GDM1 (cell line): ENCODE data around the gene ADAMTS13.

Source experiments
- DNase-seq: peaks from one replicate; lab custom pipeline; 2025; lab: John Stamatoyannopoulos, UW

The ADAMTS13 gene

DNA sequence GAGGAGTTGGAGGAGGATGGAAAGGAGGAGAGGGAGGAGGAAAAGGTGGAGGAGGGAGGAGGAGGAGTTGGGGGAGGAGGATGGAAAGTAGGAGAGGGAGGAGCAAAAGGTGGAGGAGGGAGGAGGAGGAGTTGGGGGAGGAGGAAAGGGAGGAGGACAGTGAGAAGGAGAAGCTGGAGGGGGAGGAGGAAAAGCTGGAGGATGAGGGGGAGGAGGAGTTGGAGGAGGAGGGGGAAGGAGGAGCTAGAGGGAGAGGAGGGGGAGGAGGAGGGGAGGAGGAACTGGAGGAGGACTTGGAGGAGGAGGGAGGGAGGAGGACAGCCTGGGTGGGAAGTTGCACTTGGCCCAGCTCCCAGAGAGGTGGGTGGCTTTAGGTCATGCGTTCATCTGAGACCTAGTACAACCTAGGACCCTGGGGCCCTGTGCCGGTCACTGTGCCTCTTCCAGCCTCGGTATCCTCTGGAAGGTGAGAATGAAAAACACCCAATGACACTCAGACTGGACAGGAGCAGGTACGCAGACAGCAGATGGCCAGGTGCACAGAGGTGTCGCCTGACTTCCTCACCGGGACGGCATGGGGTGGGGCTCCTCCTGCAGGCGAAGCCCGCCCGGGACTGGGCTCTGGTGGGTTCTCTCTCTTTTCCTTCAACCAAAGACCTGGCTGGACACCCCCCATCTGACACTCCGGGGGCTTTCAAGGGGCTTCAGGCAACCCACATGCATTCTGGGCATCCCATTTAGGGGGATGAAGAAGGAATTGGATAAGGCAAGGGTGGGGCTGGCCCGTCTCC is 68.9 kb downstream of the ADAMTS13 start:
- no peak for DNase-seq

DNA sequence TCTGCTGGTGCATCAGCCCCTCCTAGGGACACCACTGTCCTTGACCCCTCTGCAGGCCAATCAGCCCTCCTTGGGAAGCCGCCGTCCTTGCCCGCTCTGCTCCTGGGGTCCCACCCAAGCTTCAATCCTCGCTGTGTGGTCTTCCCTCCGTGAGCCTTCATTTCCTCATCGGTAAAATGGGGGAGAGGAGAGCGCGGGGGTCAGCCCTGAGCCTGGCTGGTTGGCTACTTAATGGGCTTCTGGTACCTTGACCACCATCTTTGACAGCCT is 69.4 kb downstream of the ADAMTS13 start:
- DNase-seq = no peak

DNA sequence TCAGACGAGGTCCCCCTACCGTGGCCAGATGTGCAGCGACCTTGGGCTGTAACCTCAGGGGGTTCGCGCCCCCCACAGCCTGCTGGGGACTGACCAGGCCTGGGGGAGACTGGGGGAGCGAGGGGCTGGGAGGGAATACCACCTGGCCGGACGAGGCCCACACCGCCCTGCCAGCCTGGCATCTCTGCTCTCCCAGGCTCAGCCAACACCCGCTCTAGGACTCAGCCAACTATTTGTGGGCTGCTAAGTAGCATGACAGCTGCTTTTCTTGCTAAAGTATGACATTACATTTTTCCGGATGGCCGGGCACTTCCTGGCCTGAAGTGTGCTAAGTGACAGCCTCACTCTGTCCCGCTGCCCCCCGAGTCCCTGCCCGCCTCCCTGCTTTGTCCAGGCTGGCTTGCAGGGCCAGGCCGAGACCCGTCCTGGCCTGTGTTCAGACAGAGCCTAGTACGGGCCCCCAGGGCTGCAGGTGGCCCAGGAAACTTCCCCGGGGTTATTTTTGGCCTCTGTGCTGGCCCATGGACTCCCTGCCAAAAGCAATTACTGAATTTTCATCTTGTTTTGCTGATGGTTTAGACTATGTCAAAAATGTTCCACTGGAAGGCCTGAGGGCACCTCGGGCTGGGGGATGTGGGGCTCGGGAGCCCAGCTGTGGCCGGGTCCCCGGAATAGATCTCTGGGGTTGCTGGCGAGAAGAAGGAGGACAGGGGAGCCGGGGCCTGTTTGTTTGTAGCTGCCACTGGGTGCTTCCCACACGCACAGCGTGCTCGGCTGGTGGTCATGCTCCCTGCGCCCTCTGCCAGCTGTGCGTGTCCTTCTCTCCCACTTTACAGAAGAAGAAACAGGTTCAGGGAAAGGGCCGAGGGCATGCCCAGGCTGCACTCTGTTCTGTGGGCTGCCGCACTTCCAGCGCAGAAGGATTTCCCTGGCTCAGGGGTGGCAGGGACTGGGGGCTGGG is 70.2 kb downstream of the ADAMTS13 start:
- no peak for DNase-seq

DNA sequence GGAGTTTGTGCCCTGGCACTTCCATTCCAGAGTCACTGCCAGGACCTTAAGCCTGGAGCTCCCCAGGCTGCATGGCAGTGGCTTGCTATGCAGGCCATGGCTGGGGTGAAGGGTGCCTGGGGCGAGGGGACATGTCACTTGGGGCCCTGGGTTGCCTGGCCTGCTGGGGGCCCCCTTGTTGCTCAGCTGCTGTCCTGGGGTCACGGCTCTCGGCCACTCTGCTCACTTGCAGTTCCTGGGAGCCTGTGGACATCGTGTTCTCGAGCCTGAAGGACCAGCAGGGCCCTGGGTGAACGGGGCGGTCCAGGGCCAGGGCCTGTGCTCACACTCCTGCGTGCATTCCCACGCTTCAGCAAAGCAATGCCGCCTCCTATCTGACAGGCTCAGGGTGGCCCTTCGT is 71.3 kb downstream of the ADAMTS13 start:
- DNase-seq = no peak

DNA sequence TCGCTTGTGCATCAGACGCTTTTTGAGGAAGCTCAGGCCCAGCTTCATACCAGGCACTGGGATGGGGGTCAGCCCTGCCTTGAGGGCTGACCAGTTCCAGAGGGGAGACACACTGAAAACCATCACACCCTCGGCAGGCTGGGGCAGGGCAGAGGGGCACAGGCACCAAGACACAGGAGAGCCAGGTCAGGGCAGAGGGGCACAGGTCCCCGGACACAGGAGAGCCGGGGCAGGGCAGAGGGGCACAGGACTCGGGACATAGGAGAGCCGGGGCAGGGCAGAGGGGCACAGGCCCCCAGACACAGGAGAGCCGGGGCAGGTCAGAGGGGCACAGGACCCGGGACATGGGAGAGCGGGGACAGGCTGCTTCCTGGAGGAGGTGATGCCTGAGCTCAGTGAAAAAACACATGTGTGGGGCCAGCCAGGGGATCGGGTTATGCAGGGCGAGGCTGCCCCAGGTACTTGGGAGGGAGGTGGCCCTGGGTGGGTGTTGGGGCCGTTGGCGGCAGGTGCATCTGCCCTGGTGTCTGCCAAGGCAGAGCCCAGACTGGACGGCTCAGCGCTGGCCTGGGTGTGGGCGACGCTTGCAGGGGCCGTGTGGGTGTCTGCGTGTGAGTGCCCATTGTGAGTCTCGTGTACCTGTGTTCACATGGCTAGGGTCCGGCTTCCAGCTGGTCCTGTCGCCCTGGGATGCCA is 71.8 kb downstream of the ADAMTS13 start:
- no peak for DNase-seq

DNA sequence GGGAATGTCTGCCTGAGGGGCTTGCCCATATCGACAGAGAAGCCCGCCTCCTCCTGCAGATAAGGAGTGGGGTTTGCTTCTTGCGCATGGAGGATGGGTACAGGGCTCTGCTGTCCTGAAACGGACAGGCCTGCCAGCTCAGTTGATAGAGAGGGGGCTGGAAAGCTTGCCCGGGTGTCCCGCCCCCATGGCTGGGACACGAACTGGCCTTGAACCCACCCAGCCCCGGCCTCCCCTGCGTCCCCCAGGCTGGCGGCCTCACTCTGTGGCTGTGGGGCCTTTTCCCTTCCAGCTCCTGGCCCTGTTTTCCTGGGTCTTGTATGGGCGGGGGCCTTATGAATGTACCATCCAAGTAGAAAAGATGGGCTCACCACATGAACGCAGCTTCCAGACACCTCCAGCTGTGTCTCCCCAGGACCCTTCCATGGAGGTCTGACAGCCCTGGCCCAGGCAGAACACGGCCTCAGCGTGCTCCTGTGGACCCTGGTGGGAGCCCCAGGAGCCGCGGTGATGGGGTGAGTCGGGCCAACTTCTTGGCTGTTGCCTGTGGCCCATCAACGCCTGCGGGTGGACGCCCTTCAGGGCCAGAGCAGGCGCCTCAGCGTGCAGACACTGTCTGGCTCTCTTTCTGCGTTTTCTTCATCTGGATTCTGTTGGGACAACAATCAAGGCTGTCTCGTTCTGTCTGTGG is 72.6 kb downstream of the ADAMTS13 start:
- no peak for DNase-seq

DNA sequence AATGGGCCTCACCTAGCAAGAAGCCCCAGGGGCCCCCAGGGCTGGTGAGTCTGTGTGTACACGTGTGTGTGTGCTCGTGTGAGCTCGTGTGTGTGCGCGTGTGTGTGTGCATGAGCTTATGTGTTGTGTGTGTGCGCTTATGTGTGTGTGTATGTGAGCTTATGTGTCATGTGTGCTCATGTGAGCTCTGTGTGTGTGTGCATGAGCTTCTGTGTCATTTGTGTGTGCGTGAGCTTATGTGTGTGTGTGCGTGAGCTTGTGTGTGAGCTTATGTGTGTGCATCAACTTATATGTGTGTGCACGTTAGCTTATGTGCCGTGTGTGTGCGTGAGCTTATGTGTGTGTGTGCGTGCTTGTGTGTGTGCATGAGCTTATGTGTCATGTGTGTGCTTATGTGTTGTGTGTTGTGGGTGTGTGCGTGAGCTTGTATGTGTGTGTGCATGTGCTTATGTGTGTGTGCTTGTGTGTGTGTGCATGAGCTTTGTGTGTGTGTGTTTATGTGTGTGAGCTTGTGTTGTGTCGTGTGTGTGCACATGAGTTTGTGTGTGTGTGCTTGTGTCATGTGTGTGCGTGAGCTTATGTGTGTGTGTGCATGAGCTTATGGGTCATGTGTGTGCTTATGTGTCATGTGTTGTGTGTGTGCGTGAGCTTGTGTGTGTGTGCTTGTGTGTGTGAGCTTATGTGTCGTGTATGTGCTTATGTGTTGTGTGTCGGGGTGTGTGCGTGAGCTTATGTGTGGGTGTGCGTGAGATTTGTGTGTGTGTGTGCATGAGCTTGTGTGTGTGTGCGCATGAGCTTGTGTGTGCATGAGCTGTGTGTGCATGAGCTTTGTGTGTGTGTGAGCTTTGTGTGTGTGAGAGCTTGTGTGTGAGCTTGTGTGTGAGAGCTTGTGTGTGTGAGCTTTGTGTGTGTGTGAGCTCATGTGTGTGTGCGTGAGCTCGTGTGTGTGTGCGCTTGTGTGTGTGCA is 73.4 kb downstream of the ADAMTS13 start:
- no peak for DNase-seq

DNA sequence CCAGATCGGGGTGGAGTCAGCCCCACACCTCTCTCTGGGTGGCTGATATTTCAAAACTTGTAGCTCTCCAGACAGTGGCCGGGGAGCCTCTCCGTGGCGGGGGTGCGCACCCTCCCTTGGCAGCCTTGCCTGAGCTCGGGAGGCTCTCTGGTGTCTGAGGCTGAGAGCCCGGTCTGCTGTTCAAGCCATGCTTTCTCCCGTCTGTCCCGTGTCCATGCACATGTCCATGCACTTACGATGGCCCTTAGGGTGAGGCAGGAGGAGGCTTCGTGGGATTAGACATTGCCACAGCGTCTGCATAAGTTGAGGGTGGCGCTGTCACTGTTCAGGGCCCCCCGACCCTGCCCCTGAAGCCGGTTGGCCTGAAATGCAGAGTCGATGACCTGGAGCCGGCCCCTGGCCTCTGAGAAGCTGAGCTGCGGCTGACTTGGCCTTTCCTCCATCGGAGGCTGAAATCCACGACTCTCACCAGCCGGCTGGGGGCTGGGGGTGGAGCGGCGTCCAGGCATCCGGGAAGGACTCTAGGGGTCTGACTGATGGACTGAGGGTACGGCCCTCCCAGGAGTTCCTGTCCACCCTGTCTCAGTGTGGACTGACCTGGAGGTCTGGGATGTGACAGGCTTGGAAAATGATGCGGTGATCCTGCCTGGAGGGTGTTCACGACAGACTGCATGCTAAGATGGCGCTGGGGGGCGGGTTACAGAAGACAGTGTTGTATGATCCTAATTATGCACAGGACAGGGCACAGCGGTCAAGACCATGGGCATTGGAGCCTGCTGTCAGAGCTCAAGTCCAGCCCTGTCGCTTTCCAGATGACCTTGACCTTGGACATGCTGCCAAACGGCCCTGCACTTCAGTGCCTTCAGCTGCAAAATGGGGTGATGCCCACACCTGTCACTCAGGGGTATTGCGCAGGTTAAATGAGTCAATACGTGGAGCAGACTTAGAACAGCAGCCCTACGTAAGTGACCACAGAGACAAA is 75.0 kb downstream of the ADAMTS13 start:
- no peak for DNase-seq

DNA sequence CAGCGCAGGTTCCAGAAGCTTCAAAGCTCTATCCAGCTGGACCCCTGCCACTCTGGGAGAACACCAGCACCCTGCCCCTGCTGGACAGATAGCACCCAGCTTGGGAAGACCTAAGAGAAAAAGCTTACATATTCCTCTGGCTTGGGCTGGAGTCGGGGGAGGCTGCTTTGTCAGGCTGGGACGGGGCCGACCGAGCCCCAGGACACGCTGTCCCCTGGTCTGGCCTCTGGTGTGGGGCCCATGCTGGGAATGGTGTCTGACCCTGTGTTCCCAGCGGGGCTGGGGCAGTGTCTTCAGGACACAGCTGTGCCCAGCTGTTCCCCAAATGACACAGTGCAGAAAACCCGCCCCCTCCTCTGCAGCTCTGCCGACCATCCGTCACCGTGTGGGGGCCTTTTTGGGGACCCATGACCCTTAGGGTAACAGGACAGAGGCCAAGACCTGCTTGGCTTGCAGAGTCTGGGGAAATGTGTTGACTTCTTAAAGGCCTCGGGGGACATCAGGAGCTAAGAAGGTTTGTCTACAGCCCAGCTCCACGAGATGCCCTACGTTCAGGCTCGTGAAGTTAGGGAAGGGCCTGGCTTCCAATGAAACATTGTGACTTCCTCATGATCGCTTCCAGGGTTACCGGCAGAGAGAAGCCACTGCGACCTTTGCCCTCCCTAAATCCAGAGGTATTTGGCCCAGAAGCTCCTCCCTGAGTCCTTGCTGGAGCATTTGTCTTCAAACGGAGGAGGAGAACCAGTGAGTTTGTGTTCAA is 77.1 kb downstream of the ADAMTS13 start:
- DNase-seq = no peak

DNA sequence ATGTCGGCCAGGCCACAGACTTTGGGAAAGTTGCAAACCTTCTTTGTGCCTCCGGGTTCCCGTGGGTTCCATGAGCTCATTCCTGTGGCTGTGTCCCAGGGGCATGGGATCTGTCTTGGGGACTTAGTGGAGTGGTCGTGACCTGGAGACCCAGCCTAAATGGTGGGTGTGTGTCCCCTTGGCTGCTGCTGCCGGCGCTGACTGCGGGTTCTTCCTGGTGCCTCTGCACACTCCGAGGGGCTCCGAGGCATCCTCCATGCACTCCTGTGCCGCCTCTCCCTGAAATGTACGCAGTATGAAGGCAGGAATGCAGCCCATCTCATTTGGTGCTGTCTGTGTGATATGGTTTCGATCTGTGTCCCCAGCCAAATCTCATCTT is 77.7 kb downstream of the ADAMTS13 start:
- DNase-seq = no peak

DNA sequence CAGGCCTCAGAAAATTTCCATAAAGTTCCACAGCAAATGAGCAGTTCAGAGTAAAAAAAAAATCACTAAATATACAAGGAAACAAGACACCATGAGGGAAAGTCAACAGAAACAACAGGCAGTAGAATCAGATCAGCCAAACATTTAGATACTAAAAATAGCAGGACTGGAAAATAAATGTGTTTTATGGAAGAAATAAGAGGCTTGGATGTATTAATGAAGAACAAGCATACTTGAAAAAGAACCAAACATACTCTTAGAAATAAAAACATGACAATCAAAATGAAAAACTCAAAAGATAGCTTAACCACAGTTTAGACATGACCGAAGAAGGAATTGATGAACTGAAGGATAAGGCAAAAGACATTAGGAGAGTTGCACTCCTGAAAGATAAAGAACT is 79.9 kb downstream of the ADAMTS13 start:
- DNase-seq = no peak

DNA sequence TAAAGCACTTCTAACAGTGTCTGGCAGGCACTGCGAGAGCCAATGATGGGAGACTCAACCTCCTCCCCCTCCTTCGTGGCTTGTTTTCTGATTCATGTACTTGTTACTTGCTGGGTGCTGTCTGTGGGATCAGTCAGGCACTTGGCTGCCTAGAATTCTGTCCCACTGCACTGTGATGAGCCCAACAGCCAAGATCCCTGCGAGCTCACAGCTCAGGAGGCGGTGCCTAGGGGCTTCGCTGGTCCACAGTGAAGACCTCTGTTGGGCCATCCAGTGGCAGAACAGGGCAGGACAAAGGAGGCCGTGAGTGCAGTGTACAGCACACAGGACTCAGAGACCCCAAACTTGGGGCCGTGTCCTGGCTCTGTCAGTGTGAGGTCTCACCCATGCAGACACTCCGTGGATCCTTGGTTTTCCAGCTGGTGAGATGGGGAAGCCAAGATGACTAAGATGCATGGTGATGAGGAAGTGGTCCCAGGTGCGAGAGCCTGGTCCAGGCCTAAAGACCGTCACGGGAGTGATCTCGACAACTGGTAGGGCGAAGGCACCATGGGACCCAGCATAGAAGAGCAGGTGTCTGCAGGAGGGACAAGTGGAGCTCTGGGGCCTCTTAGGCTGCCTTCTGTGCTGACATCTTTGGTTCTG is 83.1 kb downstream of the ADAMTS13 start:
- no peak for DNase-seq

DNA sequence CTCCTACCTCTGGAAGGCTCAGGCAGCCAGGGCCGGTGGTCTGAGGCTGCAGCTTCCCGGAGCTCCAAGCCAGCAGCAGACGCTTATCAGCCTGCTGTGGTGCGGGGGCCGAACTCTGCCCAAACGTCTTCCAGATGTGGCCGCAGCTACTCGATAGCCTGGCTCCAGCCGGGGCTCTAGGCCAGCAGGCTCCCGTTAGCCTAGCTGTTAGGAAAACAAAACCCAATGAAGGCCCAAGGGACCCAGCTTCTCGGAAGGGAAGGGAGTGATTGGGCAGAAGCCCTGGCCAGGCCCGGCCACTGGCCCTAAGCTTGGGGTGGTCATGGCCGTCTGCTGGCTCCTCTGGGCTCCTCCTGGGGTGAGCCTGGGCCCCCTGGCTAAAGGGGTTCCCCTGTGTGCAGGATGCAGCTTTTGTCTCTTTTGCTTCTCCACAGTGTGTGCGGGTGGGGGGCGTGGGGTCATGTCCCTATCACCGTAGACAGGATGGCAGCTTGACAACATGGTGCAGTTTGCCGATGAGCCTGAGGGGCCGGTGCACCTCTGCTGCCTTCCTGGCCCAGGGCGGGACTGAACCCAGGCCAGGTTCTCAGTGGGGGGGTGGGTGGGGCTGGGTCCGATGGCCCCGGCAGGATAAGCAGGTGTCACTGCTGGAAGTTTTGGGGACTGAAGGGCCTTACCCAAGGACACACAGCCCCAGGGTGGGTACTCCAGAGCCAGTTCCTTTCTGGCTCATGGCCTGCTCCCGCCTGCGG is 83.9 kb downstream of the ADAMTS13 start:
- DNase-seq = no peak

DNA sequence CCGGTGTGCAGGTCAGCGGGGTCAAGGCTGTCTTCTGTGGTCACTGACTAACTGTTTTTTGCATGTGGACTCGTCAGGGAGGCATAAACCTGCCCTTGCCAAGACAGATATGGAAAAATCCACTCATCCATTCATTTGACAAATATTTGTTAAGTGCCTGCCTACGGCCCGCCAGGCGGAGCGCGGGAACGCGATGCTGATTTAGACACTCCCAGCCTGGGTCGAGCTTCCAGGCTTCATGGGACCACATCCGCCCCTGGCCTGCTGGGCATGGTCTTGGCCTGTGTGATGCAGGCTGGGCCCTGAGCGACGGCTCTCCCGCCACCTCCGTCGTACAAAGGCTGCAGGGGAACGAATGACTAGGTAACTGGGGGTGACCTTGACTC is 84.5 kb downstream of the ADAMTS13 start:
- no peak for DNase-seq

DNA sequence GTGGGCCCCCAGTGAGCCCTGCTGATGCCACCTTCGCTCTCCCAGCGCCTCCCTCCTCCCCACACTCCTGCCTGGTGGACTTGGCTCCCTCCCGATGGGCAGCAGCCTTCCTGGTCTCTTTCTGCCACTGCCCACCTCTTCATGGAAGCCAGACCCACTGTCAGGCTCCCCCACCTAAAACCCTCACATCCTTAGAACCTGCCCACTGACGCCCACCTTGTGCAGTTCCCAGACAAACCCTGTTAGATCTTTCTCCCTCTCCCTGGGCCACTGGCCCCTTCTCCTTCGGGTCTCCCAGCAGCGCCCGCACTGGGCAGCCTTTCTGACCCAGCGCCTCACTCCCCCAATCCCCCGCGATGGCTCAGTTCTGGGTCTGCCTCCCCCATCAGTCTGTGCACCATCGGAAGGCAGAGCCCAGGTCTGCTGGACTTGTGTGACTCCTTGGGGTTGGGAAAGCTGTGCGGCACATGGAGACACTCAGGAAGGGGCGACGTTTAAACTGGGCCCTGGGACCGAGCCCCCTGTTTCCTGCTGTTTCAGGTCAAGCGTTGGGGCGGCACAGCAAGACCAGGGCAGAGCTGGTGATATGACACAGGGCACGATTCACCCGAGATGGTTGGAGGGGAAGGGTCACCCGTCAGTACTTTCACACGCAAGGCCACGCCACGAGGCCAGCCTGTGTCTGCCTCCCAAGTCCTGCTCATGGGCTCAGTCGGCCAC is 85.2 kb downstream of the ADAMTS13 start:
- no peak for DNase-seq

DNA sequence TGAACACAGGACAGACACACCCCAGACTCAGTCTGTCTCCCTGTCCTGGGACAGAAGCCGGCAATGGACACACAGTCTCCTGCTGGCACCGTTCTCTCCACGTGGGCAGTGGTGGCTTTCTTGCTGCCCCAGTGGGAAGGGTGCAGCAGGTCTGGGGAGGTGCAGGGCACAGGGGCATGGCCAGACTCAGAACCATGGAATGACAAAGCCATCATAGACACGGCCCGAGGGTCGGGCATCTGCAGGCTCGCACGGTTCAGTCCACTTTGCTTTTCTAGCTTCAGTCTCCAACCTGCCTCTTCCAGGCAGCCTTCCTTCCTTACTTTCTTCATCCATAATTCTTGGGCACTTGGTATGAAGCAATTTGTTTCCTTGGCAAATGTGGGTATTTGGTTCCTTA is 85.9 kb downstream of the ADAMTS13 start:
- DNase-seq = no peak
